ENCODE data around the gene LRRC45. TPM values are rescaled to one million over a fixed set of nuclear protein-coding genes. Genes with fewer than 3 reads are reported as not detected.
A peak's percentile ranks its signal among the peaks of the same experiment; 100 is the strongest.

Gene LRRC45
- total RNA-seq, 1 donor from 2014 or later = 4.7 TPM

GRCh38 chr17:82065193-82065637 is 42.1 kb downstream of the LRRC45 start:
- intact Hi-C loops (cut with DNase I) = no loop called here
- DNase-seq (no peak), ATAC-seq (ENCODE audit: poor library complexity) (peak; percentile 5)

GRCh38 chr17:82065638-82066303 is 42.7 kb downstream of the LRRC45 start, which contains the start of gene DUS1L:
Gene DUS1L (minus strand): TSS chr17:82065804. CDS start chr17:82065059, 745 bp downstream.
- intact Hi-C loops (cut with DNase I) = no loop called here
- DNase-seq (peak; percentile 80), ATAC-seq (ENCODE audit: poor library complexity) (peak; percentile 90)

GRCh38 chr17:82070611-82071010 is 47.5 kb downstream of the LRRC45 start:
- ATAC-seq (ENCODE audit: poor library complexity) = no peak

GRCh38 chr17:82072827-82073226 is 49.7 kb downstream of the LRRC45 start:
- DNase-seq = no peak
- intact Hi-C loops (cut with DNase I) = no loop called here
- ATAC-seq (ENCODE audit: poor library complexity) = no peak

More at GRCh38 chr17:82070611-82071010, 47.5 kb downstream of the LRRC45 start:
- intact Hi-C loops (cut with DNase I) = no loop called here
- no peak for DNase-seq

DNA sequence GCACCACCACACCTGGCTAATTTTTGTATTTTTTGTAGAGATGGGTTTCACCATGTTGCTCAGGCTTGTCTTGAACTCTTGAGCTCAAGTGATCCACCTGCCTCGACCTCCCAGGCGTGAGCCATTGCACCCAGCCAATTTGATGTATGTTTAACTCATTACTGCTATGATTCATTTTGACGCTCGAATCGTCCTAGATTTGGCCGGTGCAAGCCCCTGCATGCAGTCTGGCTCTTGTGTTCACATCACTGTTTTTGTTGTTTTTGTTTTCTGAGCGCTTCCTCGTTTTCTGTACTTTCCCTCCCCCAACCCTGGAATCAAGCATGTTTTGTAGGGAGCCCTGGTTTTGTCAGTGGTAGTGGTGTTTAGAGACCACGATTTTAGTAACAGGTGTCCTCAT is 50.3 kb downstream of the LRRC45 start:
- ATAC-seq (ENCODE audit: poor library complexity) (no peak), DNase-seq (no peak)
- intact Hi-C loops (cut with DNase I) = no loop called here

DNA sequence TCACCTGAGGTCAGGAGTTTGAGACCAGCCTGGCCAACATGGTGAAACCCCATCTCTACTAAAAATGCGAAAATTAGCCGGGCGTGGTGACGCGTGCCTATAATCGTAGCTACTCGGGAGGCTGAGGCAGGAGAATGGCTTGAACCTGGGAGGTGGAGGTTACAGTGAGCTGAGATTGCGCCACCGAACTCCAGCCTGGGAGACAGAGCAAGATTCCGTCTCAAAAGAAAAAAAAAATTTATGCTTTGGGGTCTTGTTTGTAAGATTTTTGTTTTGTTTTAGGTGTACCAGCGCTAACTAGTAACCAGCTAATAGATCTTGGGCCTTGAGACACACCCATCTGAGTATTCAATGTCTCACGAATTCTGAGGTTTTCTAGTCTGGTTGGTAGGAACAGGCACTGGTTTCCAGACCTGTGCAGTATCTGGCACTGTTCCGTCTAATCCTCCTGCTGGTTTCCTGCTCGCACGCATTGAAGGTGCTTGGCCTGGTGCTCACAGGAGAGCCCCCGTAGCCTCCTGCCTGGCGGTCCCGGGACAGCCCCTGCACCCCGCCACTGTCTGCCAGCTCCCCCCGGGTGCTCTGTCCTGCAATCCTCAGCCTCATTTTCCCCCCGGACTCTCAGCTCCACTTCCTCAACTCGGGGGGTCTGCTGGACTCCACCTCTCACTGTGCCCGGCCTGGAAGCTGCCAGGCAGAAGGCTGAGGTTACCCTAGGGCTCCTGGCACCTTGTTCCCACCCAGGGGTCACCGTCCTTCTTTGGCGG is 53.1 kb downstream of the LRRC45 start:
- ATAC-seq (ENCODE audit: poor library complexity) = no peak
- intact Hi-C loops (cut with DNase I) = no loop called here
- no peak for DNase-seq

GRCh38 chr17:82076785-82077591 is 53.9 kb downstream of the LRRC45 start:
- intact Hi-C loops (cut with DNase I) = no loop called here
- ATAC-seq (ENCODE audit: poor library complexity) = peak; percentile 19
- no peak for DNase-seq

DNA sequence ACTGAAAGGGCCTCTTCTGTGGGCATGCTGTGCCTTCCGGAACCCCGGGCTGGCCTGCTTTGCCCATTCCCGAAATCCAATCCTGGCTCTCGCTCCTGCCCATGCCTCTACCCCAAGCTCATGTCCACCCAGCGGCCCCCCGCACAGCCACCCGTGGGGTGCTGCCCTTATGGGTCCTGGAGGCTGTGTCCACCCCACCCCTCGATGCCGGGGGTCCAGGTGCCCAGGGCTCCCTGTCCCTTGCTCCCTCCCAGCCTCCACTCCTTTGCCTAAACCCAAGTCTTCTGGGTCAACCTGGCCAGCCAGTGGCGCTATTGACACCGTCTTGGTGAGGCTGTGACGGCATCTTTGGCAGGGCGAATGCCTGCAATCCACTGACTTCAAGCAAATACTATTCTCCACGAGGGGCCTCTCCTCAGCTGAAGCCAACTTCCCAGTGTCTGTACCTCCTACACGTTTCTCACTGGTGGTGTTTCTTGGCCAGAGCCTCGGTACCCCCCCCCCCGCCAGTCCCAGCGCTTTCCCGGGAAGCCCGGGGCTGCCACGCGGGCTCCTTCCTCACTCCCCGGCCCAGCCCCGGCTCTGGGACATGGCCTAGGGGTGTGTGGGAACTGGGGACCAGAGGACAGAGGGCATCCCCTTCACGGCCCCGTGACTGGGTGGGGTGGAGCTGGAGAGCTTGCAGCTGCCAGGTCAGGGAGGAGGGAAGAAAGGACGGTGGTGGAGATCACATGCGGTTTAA is 54.7 kb downstream of the LRRC45 start:
- ATAC-seq (ENCODE audit: poor library complexity) = peak; percentile 34
- intact Hi-C loops (cut with DNase I) = no loop called here
- no peak for DNase-seq

GRCh38 chr17:82078433-82078832 is 55.3 kb downstream of the LRRC45 start:
- ATAC-seq (ENCODE audit: poor library complexity) (no peak), DNase-seq (no peak)
- intact Hi-C loops (cut with DNase I) = no loop called here

GRCh38 chr17:82079001-82079677 is 56.0 kb downstream of the LRRC45 start:
- no peak for ATAC-seq (ENCODE audit: poor library complexity)
- DNase-seq = no peak
- intact Hi-C loops (cut with DNase I) = no loop called here

DNA sequence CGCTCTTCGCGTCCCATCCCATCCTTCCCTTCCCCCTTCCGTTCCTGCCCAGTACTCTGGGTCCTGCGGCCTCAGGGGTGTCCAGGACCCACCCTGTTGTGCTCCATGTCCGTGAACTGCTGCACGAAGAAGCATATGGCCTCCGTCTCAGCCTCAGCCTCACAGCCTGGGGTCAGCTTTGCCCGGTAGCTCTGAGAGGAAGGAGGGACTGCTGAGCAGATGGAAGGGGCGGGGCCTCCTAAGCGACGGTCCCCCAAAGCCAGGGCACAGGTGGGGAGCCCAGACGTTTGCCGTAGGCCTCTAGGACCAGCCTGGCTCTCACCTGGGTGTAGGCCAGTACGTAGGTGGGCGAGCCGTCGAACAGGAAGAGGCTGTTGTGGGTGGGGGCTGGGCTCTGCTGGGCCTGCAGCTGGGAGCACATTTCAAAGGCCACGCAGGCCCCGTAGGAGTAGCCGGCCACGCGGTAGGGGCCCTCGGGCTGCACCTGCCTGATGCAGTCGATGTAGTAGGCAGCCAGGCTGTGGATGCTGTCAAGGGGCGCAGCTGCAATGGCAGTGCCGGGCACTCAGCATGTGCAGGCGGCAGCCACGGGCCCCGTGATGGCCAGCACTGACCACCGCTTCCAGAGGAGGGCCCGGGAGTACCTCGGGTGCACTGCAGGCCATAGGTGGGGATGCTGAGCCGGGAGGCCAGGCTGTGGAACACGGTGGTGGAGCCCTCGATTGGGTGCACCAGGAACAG is 57.1 kb downstream of the LRRC45 start:
- DNase-seq (no peak), ATAC-seq (ENCODE audit: poor library complexity) (no peak)
- intact Hi-C loops (cut with DNase I) = no loop called here

Other genes with a start within 250 kb of the LRRC45 start
- gene GCGR, start 219.2 kb upstream of the LRRC45 start, total RNA-seq = not detected
- 104 TPM for gene MCRIP1, start 190.0 kb upstream of the LRRC45 start, total RNA-seq
- gene PPP1R27, start 188.3 kb upstream of the LRRC45 start, total RNA-seq = not detected
- 309 TPM for gene P4HB, start 162.8 kb upstream of the LRRC45 start, total RNA-seq
- gene ARHGDIA, start 152.0 kb upstream of the LRRC45 start, total RNA-seq = 113 TPM
- 29.9 TPM for gene ALYREF, start 131.7 kb upstream of the LRRC45 start, total RNA-seq
- gene ANAPC11, start 131.6 kb upstream of the LRRC45 start, total RNA-seq = 176 TPM
- 0.24 TPM for gene NPB, start 121.1 kb upstream of the LRRC45 start, total RNA-seq
- 29.5 TPM for gene PCYT2, start 111.9 kb upstream of the LRRC45 start, total RNA-seq
- gene SIRT7, start 105.1 kb upstream of the LRRC45 start, total RNA-seq = 6.1 TPM
- gene MAFG, start 95.6 kb upstream of the LRRC45 start, total RNA-seq = 29.9 TPM
- 3.2 TPM for gene PYCR1, start 86.0 kb upstream of the LRRC45 start, total RNA-seq
- gene MYADML2, start 76.1 kb upstream of the LRRC45 start, total RNA-seq = 3.5 TPM
- gene NOTUM, start 62.1 kb upstream of the LRRC45 start, total RNA-seq = 0.56 TPM
- 25.4 TPM for gene ASPSCR1, start 45.7 kb upstream of the LRRC45 start, total RNA-seq
- gene CENPX, start 427 bp upstream of the LRRC45 start, total RNA-seq = 27.8 TPM
- gene RAC3, start 8.4 kb downstream of the LRRC45 start, total RNA-seq = 0.97 TPM
- gene DCXR, start 14.4 kb downstream of the LRRC45 start, total RNA-seq = 178 TPM
- 20.5 TPM for gene RFNG, start 28.5 kb downstream of the LRRC45 start, total RNA-seq
- gene GPS1, start 28.6 kb downstream of the LRRC45 start, total RNA-seq = 86.5 TPM
- gene DUS1L, start 42.5 kb downstream of the LRRC45 start, total RNA-seq = 57.9 TPM
- gene FASN, start 74.9 kb downstream of the LRRC45 start, total RNA-seq = 23.0 TPM
- gene CCDC57, start 189.5 kb downstream of the LRRC45 start, total RNA-seq = 8.6 TPM
- 10.0 TPM for gene SLC16A3, start 205.7 kb downstream of the LRRC45 start, total RNA-seq

Measured in Right ventricle myocardium superior (tissue), 1 donor.